ENCODE data around the gene NHP2. TPM values are rescaled to one million over a fixed set of nuclear protein-coding genes. Genes with fewer than 3 reads are reported as not detected.

The NHP2 gene
- total and polyA plus RNA-seq, 9 of the 15 experiments (the other 6 are each of a cell fraction or from before 2014, with no cell fraction given), result 52.8 to 622 (median 144) TPM

DNA sequence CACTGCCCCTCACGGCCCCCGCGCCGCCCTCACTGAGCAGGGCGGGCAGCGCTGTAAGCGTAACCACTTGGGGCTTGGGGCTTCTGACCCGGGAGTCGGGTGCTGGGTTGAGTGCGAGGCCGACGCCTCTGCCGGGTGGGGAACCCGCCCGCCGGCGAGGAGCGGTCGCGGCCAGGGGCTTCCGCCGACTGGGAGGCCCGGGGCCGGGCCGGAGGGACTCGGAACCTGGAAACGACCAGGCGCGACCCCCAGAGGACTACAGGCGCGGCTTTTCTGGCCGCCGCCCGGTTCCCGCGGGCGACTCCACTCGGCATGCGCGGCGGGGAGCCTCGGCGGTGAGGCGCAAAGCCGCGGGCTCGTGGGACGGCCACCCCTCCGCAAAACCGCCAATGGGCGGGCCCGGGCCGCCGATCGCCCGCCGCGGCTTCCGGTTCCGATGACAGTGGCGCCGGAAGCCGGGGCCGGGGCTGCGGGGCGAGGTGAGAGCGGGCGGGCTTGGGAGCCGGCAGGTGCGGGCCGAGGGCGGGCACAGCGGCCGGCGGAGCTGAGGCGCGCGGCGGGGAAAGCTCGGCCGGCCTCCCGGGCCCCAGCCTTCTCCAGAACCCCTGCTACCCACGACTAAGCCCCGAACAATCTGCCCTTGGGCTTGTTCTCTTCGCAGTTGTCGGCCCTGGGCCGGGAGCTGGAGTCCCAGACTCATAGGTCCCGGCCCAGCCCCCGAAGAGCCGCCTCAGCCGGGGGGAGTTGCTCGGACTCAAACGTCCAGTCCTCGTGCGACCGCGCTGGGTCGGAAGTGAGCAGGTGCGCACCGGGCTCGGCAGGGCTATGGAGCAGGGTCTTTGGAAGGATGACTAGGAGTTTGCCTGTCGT, 22.9 kb downstream of the NHP2 start, which contains the start of gene RMND5B (continued):
- TF ChIP-seq ZKSCAN1 (IDR thresholded peaks at IDR 0.05; ENCODE audit: low read depth, low read length) (0 out of 2 replicates have a peak, but pooled peaks have one; percentile 38), CHD1 (IDR thresholded peaks at IDR 0.05; ENCODE audit: low read length) (peak; percentile 48), GATAD2B (IDR thresholded peaks at IDR 0.05; ENCODE audit: borderline replicate concordance) (peak; percentile 92; the same call in 1 of the 2 replicates), FOXK2 (conservative IDR thresholded peaks at IDR 0.05 in 1 of 2, IDR thresholded peaks at IDR 0.05 in 1 of 2; ENCODE audit: low read depth in 2 of 2) (peak in 1 of 2 experiments; percentile 99; a peak in 2 of 4 replicates), HMGN3 (IDR thresholded peaks at IDR 0.05; ENCODE audit: borderline replicate concordance, extremely low read depth, insufficient read length, low read depth, low read length) (peak; percentile 81), ZBTB1 (CRISPR knock-in tag; IDR thresholded peaks at IDR 0.05; ENCODE audit: borderline replicate concordance, low read depth) (peak; percentile 40; the same call in 1 of the 2 replicates), KDM1A (IDR thresholded peaks at IDR 0.05) (no peak), SMAD4 (CRISPR knock-in tag; conservative IDR thresholded peaks at IDR 0.05) (peak; percentile 71), HNRNPUL1 (IDR thresholded peaks at IDR 0.05; ENCODE audit: low read length) (no peak), SRF (CRISPR knock-in tag; IDR thresholded peaks at IDR 0.05) (0 out of 4 replicates have a peak, but pooled peaks of 1 of the 2 experiments have one; percentile 18), ZNF75A (CRISPR knock-in tag; IDR thresholded peaks at IDR 0.05) (no peak)
- TF ChIP-seq, protein P1, sequence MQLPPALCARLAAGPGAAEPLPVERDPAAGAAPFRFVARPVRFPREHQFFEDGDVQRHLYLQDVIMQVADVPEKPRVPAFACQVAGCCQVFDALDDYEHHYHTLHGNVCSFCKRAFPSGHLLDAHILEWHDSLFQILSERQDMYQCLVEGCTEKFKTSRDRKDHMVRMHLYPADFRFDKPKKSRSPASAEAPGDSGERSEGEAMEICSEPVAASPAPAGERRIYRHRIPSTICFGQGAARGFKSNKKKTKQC (CRISPR knock-in tag; IDR thresholded peaks at IDR 0.05), result no peak
- TF ChIP-seq, protein P2, sequence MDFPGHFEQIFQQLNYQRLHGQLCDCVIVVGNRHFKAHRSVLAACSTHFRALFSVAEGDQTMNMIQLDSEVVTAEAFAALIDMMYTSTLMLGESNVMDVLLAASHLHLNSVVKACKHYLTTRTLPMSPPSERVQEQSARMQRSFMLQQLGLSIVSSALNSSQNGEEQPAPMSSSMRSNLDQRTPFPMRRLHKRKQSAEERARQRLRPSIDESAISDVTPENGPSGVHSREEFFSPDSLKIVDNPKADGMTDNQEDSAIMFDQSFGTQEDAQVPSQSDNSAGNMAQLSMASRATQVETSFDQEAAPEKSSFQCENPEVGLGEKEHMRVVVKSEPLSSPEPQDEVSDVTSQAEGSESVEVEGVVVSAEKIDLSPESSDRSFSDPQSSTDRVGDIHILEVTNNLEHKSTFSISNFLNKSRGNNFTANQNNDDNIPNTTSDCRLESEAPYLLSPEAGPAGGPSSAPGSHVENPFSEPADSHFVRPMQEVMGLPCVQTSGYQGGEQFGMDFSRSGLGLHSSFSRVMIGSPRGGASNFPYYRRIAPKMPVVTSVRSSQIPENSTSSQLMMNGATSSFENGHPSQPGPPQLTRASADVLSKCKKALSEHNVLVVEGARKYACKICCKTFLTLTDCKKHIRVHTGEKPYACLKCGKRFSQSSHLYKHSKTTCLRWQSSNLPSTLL (IDR thresholded peaks at IDR 0.05), result no peak
- TF ChIP-seq, protein P3, sequence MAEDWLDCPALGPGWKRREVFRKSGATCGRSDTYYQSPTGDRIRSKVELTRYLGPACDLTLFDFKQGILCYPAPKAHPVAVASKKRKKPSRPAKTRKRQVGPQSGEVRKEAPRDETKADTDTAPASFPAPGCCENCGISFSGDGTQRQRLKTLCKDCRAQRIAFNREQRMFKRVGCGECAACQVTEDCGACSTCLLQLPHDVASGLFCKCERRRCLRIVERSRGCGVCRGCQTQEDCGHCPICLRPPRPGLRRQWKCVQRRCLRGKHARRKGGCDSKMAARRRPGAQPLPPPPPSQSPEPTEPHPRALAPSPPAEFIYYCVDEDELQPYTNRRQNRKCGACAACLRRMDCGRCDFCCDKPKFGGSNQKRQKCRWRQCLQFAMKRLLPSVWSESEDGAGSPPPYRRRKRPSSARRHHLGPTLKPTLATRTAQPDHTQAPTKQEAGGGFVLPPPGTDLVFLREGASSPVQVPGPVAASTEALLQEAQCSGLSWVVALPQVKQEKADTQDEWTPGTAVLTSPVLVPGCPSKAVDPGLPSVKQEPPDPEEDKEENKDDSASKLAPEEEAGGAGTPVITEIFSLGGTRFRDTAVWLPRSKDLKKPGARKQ (CRISPR knock-in tag; IDR thresholded peaks at IDR 0.05), result no peak

Data from K562 (cell line).